Fibroblast of the aortic adventitia (primary cell): ENCODE results near the gene NUFIP1. TPM values are rescaled to one million over a fixed set of nuclear protein-coding genes. Genes with fewer than 3 reads are reported as not detected.
"Not testable (repeated sequence)": the region's sequence is repeated elsewhere in the genome, so short reads cannot be mapped to it uniquely, and the experiment has no call there.

Source experiments
- DNase-seq: peaks from one replicate; pipeline ENCODE4 v3.0.0-alpha.2; 2010; ENCODE audit warnings: low read depth
- H3K4me3 ChIP-seq: 2 replicates; pipeline ENCODE4 v1.5.1; 2011; ENCODE audit warnings: low read depth, mild to moderate bottlenecking, control low read depth, low read length, moderate library complexity
- total RNA-seq: library from RNA; depleted of rRNA; stranded (reverse); fragments of >200 nt; gene quantifications from 2 replicates; pipeline ENCODE4 v1.2.3, GENCODE V29; 2012; ENCODE audit warnings: low replicate concordance
- TF ChIP-seq, protein P1 (sequence below): IDR thresholded peaks from 2 replicates; pipeline ENCODE4 v1.5.1; 2011; ENCODE audit warnings: mild to moderate bottlenecking, low read length, control low read depth, inconsistent platforms; ENCODE audit not compliant: insufficient read depth

The NUFIP1 gene
- total RNA-seq, 1 donor, result 4.5 TPM

GRCh38 chr13:44952671-44953070, 36.6 kb downstream of the NUFIP1 start:
- DNase-seq, result no peak
- TF ChIP-seq, protein P1, sequence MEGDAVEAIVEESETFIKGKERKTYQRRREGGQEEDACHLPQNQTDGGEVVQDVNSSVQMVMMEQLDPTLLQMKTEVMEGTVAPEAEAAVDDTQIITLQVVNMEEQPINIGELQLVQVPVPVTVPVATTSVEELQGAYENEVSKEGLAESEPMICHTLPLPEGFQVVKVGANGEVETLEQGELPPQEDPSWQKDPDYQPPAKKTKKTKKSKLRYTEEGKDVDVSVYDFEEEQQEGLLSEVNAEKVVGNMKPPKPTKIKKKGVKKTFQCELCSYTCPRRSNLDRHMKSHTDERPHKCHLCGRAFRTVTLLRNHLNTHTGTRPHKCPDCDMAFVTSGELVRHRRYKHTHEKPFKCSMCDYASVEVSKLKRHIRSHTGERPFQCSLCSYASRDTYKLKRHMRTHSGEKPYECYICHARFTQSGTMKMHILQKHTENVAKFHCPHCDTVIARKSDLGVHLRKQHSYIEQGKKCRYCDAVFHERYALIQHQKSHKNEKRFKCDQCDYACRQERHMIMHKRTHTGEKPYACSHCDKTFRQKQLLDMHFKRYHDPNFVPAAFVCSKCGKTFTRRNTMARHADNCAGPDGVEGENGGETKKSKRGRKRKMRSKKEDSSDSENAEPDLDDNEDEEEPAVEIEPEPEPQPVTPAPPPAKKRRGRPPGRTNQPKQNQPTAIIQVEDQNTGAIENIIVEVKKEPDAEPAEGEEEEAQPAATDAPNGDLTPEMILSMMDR, result no peak

GRCh38 chr13:44951184-44951583, 38.1 kb downstream of the NUFIP1 start:
- TF ChIP-seq, protein P1, result no peak
- H3K4me3 ChIP-seq, result no peak overlapping the region
- DNase-seq, result peak; percentile 43

More at GRCh38 chr13:44952671-44953070, 36.6 kb downstream of the NUFIP1 start:
- no peak overlapping the region for H3K4me3 ChIP-seq

DNA sequence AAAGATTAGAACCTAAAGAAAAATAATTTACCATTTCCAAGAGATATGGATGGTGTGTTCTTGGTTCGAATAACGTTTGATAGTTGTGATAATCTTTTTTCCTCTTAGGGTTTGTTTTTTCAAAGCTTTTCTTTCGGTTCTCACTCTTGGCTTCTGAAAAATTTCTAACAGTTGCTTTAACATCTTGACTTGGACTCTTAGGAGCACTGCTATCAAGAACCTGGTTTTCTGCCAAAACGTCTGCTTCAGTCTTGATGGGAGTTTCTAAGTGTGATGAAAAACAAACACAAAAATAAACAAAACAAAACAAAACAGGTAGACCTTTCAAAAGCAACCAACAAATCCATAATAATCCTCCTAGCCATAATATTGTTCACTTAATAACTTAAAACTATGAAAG, 45.9 kb downstream of the NUFIP1 start:
- not testable (repeated sequence) for H3K4me3 ChIP-seq, DNase-seq

- no peak for DNase-seq
- no peak overlapping the region for H3K4me3 ChIP-seq
- TF ChIP-seq, protein P1, result no peak
These were observed 50.4 kb downstream of the NUFIP1 start for GRCh38 chr13:44938854-44939253.

DNA sequence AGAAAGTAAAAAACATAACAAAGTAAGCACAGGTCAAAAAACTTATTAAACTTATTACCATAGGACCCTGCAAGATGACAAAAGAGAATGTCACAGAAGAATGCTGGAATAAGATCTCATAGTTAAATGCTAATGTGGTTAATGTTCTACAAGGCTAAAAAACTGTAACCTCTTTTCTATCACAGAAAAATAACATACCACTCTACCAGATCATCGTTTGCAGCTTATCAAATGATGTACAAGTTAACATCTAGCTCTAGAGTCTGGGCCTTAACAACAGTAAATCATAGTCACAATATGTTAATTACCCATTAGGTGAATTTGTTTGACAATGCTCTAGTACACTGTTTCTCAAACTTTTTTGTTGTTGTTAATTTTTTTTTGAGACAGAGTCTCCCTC, 53.0 kb downstream of the NUFIP1 start:
- TF ChIP-seq, protein P1, result no peak
- H3K4me3 ChIP-seq, result no peak overlapping the region
- DNase-seq, result no peak

DNA sequence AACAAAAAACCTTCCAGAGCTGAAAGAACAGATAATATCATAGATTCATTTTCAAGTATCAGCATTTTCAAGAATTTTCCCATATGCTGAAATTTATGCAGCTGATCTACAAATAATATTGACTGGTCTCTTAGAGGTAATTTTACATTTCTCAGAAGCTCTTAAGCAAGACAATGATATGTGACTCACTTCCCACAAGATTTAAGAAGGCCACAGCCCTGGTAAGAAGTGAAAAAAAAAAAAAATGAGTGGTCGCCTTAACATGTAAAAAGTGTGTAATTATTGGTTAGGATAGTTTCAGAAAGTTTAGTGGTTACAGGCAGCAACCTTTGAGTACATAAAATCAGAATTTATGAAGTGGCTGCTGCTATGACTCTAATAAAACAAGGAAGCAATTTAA, 54.5 kb downstream of the NUFIP1 start:
- DNase-seq, result peak; percentile 59
- TF ChIP-seq, protein P1, result no peak
- H3K4me3 ChIP-seq, result no peak overlapping the region

GRCh38 chr13:44932850-44933251, 56.4 kb downstream of the NUFIP1 start:
- peak; percentile 74 for DNase-seq
- no peak overlapping the region for H3K4me3 ChIP-seq
- TF ChIP-seq, protein P1, result no peak
